HCT116 (cell line): ENCODE data around the gene TBX4. TPM values are rescaled to one million over a fixed set of nuclear protein-coding genes. Genes with fewer than 3 reads are reported as not detected.
A peak's percentile ranks its signal among the peaks of the same experiment; 100 is the strongest.

Experiments used
- ATAC-seq: fragments of 200-7000 bp; cut with Tn5 transposase; 2 replicates; pipeline ENCODE4 v1.9.1; 2020; ENCODE audit warnings: mild to moderate bottlenecking, moderate library complexity
- BruUV-seq: library from RNA; stranded (reverse); fragments of 400-500 nt; replicated peaks from 2 replicates; lab custom pipeline; 2021; lab: Mats Ljungman, UMichigan
- CTCF ChIA-PET: fragments of 300-600 bp; sonication (Branson Sonifier 250); formaldehyde crosslinking; loops from one replicate; lab custom pipeline; 2021; ENCODE audit warnings: antibody characterized with exemption; lab: Charles Lee
- POLR2A ChIA-PET: fragments of 300-600, 350-600 bp; sonication (Branson Sonifier 250); formaldehyde crosslinking; loops from one replicate; lab custom pipeline; 2021; ENCODE audit warnings: antibody characterized with exemption; lab: Charles Lee
- RAD21 ChIA-PET, 2 experiments: fragments of 300-600 bp; sonication (Branson Sonifier 250); formaldehyde crosslinking; loops; one replicate each; lab custom pipeline; 2023; ENCODE audit warnings: low total read pairs in 2 of 2; ENCODE audit not compliant: uncharacterized antibody in 2 of 2, unreplicated experiment in 2 of 2, low non-redundant PET in 1 of 2; lab: Charles Lee
- DNase-seq: peaks from one replicate; pipeline ENCODE4 v3.0.0-alpha.2; 2010; ENCODE audit warnings: low read depth, low spot score
- H2AFZ ChIP-seq: fragments of 200-600 bp; shearing (Covaris generic), sonication (generic); 2 replicates; pipeline ENCODE4 v1.6.1; 2017; ENCODE audit warnings: low read depth, mixed run types, mixed read lengths, antibody characterized with exemption, low read length; ENCODE audit not compliant: poor library complexity, severe bottlenecking
- H3K27ac ChIP-seq: 2 replicates; pipeline ENCODE4 v1.5.1; 2012; ENCODE audit warnings: low read depth, low read length
- H3K27me3 ChIP-seq: fragments of 200-600 bp; sonication (generic); 2 replicates; pipeline ENCODE4 v1.6.1; 2016; ENCODE audit warnings: mixed run types, low read length, mixed read lengths; ENCODE audit not compliant: insufficient read depth
- H3K36me3 ChIP-seq, 2 experiments: fragments of 200-500 bp in 1 of 2; fragments of 200-600 bp in 1 of 2; sonication (Bioruptor generic) in 1 of 2; sonication (generic) in 1 of 2; 2 replicates each; pipeline versions ENCODE4 v1.5.1 to v1.6.1; 2014 to 2016; ENCODE audit warnings: low read length in 2 of 2, inconsistent platforms in 1 of 2, mixed read lengths in 1 of 2, mixed run types in 1 of 2; ENCODE audit not compliant: insufficient read depth in 2 of 2, control insufficient read depth in 1 of 2
- H3K4me1 ChIP-seq, 2 experiments: fragments of 200-600 bp in 1 of 2; sonication (generic) in 1 of 2; 2 replicates each; pipeline versions ENCODE4 v1.5.1 to v1.6.1; 2012 to 2017; ENCODE audit warnings: low read length in 2 of 2, inconsistent platforms in 1 of 2, mild to moderate bottlenecking in 1 of 2, mixed read lengths in 1 of 2, mixed run types in 1 of 2, moderate library complexity in 1 of 2; ENCODE audit not compliant: insufficient read depth in 2 of 2, control insufficient read depth in 1 of 2
- H3K4me2 ChIP-seq: fragments of 200-600 bp; sonication (generic); 2 replicates; pipeline ENCODE4 v1.6.1; 2017; ENCODE audit warnings: mixed run types, low read length, mixed read lengths
- H3K4me3 ChIP-seq, 2 experiments: fragments of 200-600 bp in 1 of 2; sonication (generic) in 1 of 2; replicated peaks in 1 of 2; 2 replicates each; pipeline ENCODE4 v1.5.1; 2011 to 2016; ENCODE audit warnings: low read length in 2 of 2, control low read depth in 1 of 2, low read depth in 1 of 2, mild to moderate bottlenecking in 1 of 2, mixed read lengths in 1 of 2, mixed run types in 1 of 2
- H3K79me2 ChIP-seq: fragments of 200-600 bp; sonication (generic); 2 replicates; pipeline ENCODE4 v1.6.1; 2017; ENCODE audit warnings: mild to moderate bottlenecking, mixed run types, low read length, moderate library complexity, mixed read lengths; ENCODE audit not compliant: insufficient read depth
- H3K9ac ChIP-seq: fragments of 200-600 bp; sonication (generic); 2 replicates; pipeline ENCODE4 v1.6.1; 2016; ENCODE audit warnings: low read length, mixed read lengths
- H3K9me2 ChIP-seq: fragments of 200-600 bp; sonication (generic), shearing (Covaris generic); 2 replicates; pipeline ENCODE4 v1.6.1; 2017; ENCODE audit warnings: mixed run types, mild to moderate bottlenecking, moderate library complexity; ENCODE audit not compliant: insufficient read depth
- H3K9me3 ChIP-seq, 2 experiments: fragments of 200-500 bp in 1 of 2; fragments of 200-600 bp in 1 of 2; sonication (Bioruptor generic) in 1 of 2; sonication (generic) in 1 of 2; 2 replicates each; pipeline ENCODE4 v1.6.1; 2014 to 2017; ENCODE audit warnings: low read length in 2 of 2, mixed read lengths in 2 of 2, inconsistent platforms in 1 of 2, low read depth in 1 of 2, mild to moderate bottlenecking in 1 of 2, mixed run types in 1 of 2, moderate library complexity in 1 of 2; ENCODE audit not compliant: control insufficient read depth in 1 of 2, insufficient read depth in 1 of 2
- H4K20me1 ChIP-seq: fragments of 200-600 bp; sonication (generic), shearing (Covaris generic); 2 replicates; pipeline ENCODE4 v1.6.1; 2017; ENCODE audit warnings: mixed run types, mild to moderate bottlenecking, moderate library complexity; ENCODE audit not compliant: insufficient read depth
- CEBPB ChIP-seq: IDR thresholded peaks from 2 replicates; pipeline ENCODE4 v1.6.1; 2012; ENCODE audit warnings: low read depth
- CTCF ChIP-seq, 3 experiments: fragments of 200-600 bp in 1 of 3; sonication (generic) in 1 of 3; IDR thresholded peaks in 2 of 3; conservative IDR thresholded peaks in 1 of 3; 2 replicates each; pipeline ENCODE4 v1.5.1; 2012 to 2017; ENCODE audit warnings: low read depth in 2 of 3, low read length in 2 of 3, antibody characterized with exemption in 1 of 3, borderline replicate concordance in 1 of 3, control low read depth in 1 of 3, mild to moderate bottlenecking in 1 of 3, mixed read lengths in 1 of 3, mixed run types in 1 of 3, moderate library complexity in 1 of 3; ENCODE audit not compliant: insufficient read depth in 1 of 3
- EZH2 ChIP-seq: fragments of 200-600 bp; sonication (generic); IDR thresholded peaks from 2 replicates; pipeline ENCODE4 v1.6.1; 2017; ENCODE audit warnings: antibody characterized with exemption, mixed run types
- JUND ChIP-seq: IDR thresholded peaks from 2 replicates; pipeline ENCODE4 v1.6.1; 2012
- POLR2AphosphoS5 ChIP-seq: IDR thresholded peaks from 2 replicates; pipeline ENCODE4 v1.6.1; 2011; ENCODE audit warnings: mild to moderate bottlenecking, low read depth, low read length, moderate library complexity
- REST ChIP-seq: IDR thresholded peaks from 2 replicates; pipeline ENCODE4 v1.6.1; 2012; ENCODE audit warnings: low read depth
- SP1 ChIP-seq: IDR thresholded peaks from 2 replicates; pipeline ENCODE4 v1.6.1; 2012; ENCODE audit warnings: low read depth
- TCF7L2 ChIP-seq: IDR thresholded peaks from 2 replicates; pipeline ENCODE4 v1.7.0; 2011; ENCODE audit warnings: borderline replicate concordance, inconsistent platforms; ENCODE audit not compliant: insufficient read depth, insufficient read length; ENCODE audit errors: extremely low read depth
- intact Hi-C: fragments of 100-400 bp; cut with micrococcal nuclease; formaldehyde crosslinking; loops from 2 replicates; pipeline ENCODE4 v1.10.0; 2022
- total RNA-seq: library from RNA; stranded (reverse); gene quantifications from one replicate; pipeline ENCODE4 v1.2.1, GENCODE V29; 2021; ENCODE audit not compliant: unreplicated experiment

Gene TBX4
- total RNA-seq, 1 experiment from 2014 or later: 0.27 TPM

- ATAC-seq: no peak
- no peak overlapping the region for H2AFZ ChIP-seq
- RAD21 ChIA-PET: no interaction called here
- BruUV-seq: no TSS peak
- no peak overlapping the region for H3K4me2 ChIP-seq
- no peak overlapping the region for H3K4me3 ChIP-seq
- intact Hi-C loops: no loop called here
- no peaks in the 10 kb centered on the region for H3K36me3 ChIP-seq
- no peaks in the 10 kb centered on the region for H3K9me2 ChIP-seq
- peaks cover 18 to 30% of the 10 kb centered on the region in 2 experiments for H3K4me1 ChIP-seq
- no peaks in the 10 kb centered on the region for H4K20me1 ChIP-seq
- no peaks in the 10 kb centered on the region for H3K27me3 ChIP-seq
- H3K27ac ChIP-seq: no peak overlapping the region
- CTCF ChIA-PET: interaction anchor here (1.3 kb wide), 1 partner anchor 16 kb away, joined by 3 read pairs; no protein-coding TSS in a partner anchor
- no peaks in the 10 kb centered on the region for H3K9me3 ChIP-seq
- no peak overlapping the region for H3K9ac ChIP-seq
- no peaks in the 10 kb centered on the region for H3K79me2 ChIP-seq
- POLR2A ChIA-PET: no interaction called here
- no peak for DNase-seq
- TF ChIP-seq REST (no peak), JUND (no peak), POLR2AphosphoS5 (no peak), SP1 (no peak)
Measured at GRCh38 chr17:61469949-61470348, 17.7 kb downstream of the TBX4 start.

- intact Hi-C loops: no loop called here
- ChIA-PET CTCF (interaction anchor here (1.3 kb wide), 1 partner anchor 15 kb away, joined by 3 read pairs; no protein-coding TSS in a partner anchor), POLR2A (no interaction called here), RAD21 (no interaction called here)
- Histone ChIP-seq H2AFZ (no peak overlapping the region), H4K20me1 (no peaks in the 10 kb centered on the region), H3K9ac (no peak overlapping the region), H3K4me2 (no peak overlapping the region), H3K9me3 (no peaks in the 10 kb centered on the region), H3K27ac (no peak overlapping the region), H3K9me2 (no peaks in the 10 kb centered on the region), H3K79me2 (no peaks in the 10 kb centered on the region), H3K36me3 (no peaks in the 10 kb centered on the region), H3K4me1 (peaks cover 18 to 36% of the 10 kb centered on the region in 2 experiments), H3K27me3 (no peaks in the 10 kb centered on the region), H3K4me3 (no peak overlapping the region)
- ATAC-seq (peak; percentile 40), DNase-seq (no peak)
- BruUV-seq: no TSS peak
- TF ChIP-seq EZH2 (no peak), TCF7L2 (no peak), CEBPB (no peak), CTCF (IDR thresholded peaks at IDR 0.05 in 2 of 3, conservative IDR thresholded peaks at IDR 0.05 in 1 of 3; ENCODE audit: borderline replicate concordance in 1 of 3, insufficient read depth in 1 of 3, low read depth in 2 of 3, low read length in 2 of 3) (peak in 2 of 3 experiments; percentile 38 to 40; a peak in 4 of 6 replicates)
Measured at GRCh38 chr17:61470530-61471136, 18.4 kb downstream of the TBX4 start.
